PFSK-1 (cell line): Measurements from ENCODE around the gene RRP8.

ENCODE experiments used
- FOXP2 ChIP-seq: optimal IDR thresholded peaks from 2 replicates; pipeline ENCODE3; 2011; ENCODE audit warnings: borderline replicate concordance, control low read depth, inconsistent platforms; ENCODE audit not compliant: insufficient read depth; ENCODE audit errors: extremely low read length, extremely low read depth
- POLR2AphosphoS5 ChIP-seq: IDR thresholded peaks from 2 replicates; pipeline ENCODE4 v1.6.1; 2012; ENCODE audit warnings: low read depth, mild to moderate bottlenecking, control low read depth, low read length, moderate library complexity
- SIN3A ChIP-seq: IDR thresholded peaks from 2 replicates; pipeline ENCODE4 v1.6.1; 2012; ENCODE audit warnings: mild to moderate bottlenecking, low read length, moderate library complexity, borderline replicate concordance; ENCODE audit not compliant: insufficient read depth
- TAF1 ChIP-seq: IDR thresholded peaks from 2 replicates; pipeline ENCODE4 v1.6.1; 2012; ENCODE audit warnings: low read length, control low read depth, borderline replicate concordance; ENCODE audit not compliant: insufficient read depth
- TF ChIP-seq, protein P1 (sequence below), 2 experiments: IDR thresholded peaks; 2 replicates each; pipeline versions ENCODE4 v1.6.1 to v1.8.0; 2011 to 2012; ENCODE audit warnings: low read depth in 2 of 2, low read length in 2 of 2, control low read depth in 1 of 2, inconsistent platforms in 1 of 2, mild to moderate bottlenecking in 1 of 2, moderate library complexity in 1 of 2; ENCODE audit not compliant: insufficient read depth in 1 of 2

Gene RRP8

DNA sequence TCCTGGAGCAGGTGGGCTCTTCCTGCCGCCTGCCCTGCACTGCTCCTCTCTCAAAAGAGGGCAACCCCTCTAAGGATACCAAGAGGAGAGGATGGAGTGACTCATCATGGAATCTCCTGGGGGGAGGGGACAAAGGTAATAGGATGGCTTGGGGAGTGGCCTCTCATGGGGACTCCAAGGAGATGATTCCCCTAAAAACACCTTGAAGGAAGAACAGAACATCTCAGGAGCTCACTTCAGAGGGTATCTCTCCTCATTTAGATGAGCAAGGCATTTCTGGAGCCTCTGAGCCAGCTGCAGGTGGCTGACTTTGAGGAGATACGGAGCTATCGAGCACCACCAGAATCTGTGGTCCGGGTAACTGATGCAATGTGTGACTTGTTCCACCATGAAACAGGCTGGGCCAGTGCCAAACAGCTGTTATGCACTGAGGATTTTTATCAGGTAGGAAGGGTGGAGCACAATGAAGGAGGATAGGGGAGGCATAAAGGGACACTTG lies 40.2 kb downstream of the RRP8 start:
- TF ChIP-seq, protein P1, sequence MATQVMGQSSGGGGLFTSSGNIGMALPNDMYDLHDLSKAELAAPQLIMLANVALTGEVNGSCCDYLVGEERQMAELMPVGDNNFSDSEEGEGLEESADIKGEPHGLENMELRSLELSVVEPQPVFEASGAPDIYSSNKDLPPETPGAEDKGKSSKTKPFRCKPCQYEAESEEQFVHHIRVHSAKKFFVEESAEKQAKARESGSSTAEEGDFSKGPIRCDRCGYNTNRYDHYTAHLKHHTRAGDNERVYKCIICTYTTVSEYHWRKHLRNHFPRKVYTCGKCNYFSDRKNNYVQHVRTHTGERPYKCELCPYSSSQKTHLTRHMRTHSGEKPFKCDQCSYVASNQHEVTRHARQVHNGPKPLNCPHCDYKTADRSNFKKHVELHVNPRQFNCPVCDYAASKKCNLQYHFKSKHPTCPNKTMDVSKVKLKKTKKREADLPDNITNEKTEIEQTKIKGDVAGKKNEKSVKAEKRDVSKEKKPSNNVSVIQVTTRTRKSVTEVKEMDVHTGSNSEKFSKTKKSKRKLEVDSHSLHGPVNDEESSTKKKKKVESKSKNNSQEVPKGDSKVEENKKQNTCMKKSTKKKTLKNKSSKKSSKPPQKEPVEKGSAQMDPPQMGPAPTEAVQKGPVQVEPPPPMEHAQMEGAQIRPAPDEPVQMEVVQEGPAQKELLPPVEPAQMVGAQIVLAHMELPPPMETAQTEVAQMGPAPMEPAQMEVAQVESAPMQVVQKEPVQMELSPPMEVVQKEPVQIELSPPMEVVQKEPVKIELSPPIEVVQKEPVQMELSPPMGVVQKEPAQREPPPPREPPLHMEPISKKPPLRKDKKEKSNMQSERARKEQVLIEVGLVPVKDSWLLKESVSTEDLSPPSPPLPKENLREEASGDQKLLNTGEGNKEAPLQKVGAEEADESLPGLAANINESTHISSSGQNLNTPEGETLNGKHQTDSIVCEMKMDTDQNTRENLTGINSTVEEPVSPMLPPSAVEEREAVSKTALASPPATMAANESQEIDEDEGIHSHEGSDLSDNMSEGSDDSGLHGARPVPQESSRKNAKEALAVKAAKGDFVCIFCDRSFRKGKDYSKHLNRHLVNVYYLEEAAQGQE (IDR thresholded peaks at IDR 0.05; ENCODE audit: insufficient read depth in 1 of 2, low read depth in 2 of 2, low read length in 2 of 2): no peak
- no peak for TF ChIP-seq POLR2AphosphoS5

DNA sequence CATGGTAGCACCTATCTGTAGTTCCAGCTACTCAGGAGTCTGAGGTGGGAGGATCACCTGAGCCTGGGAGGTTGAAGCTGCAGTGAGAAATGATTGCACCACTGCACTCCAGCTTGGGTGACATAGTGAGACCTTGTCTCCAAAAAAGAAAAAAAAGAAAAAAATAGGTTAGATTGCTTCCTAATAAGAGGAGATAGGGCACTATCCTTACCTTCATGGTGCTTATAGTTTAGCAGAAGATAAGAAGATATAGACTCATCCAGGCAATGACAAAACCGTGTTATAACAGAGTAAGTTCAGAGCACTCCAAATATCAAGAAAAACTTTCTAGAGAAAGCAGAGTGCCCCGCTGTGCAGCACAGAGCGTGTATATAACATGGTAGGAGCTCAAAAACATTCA lies 42.1 kb downstream of the RRP8 start:
- TF ChIP-seq FOXP2: no peak
- TF ChIP-seq, protein P1 (IDR thresholded peaks at IDR 0.05; ENCODE audit: insufficient read depth in 1 of 2, low read depth in 2 of 2, low read length in 2 of 2): no peak

DNA sequence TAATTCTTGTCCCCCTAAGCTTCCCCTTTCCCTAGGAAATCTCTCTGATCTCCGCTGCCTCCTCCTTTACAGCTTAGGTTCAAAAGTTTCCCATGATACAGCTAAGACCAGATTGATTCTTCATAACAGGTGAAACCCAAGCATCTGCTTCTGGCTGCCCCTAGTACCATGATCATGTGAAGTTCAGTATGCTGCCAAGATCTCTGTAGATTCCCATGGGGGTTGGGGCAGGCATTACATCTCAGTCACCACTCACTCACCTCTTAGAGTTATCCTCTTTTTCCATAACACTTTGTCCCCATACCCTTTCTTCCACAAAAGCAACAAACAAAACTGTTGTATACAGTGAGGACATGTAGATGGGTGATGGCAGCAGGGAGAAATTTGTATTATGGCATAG lies 44.0 kb downstream of the RRP8 start:
- TF ChIP-seq FOXP2: no peak
- no peak for TF ChIP-seq TAF1
- TF ChIP-seq POLR2AphosphoS5: no peak
- no peak for TF ChIP-seq SIN3A
- TF ChIP-seq, protein P1 (IDR thresholded peaks at IDR 0.05; ENCODE audit: insufficient read depth in 1 of 2, low read depth in 2 of 2, low read length in 2 of 2): no peak

DNA sequence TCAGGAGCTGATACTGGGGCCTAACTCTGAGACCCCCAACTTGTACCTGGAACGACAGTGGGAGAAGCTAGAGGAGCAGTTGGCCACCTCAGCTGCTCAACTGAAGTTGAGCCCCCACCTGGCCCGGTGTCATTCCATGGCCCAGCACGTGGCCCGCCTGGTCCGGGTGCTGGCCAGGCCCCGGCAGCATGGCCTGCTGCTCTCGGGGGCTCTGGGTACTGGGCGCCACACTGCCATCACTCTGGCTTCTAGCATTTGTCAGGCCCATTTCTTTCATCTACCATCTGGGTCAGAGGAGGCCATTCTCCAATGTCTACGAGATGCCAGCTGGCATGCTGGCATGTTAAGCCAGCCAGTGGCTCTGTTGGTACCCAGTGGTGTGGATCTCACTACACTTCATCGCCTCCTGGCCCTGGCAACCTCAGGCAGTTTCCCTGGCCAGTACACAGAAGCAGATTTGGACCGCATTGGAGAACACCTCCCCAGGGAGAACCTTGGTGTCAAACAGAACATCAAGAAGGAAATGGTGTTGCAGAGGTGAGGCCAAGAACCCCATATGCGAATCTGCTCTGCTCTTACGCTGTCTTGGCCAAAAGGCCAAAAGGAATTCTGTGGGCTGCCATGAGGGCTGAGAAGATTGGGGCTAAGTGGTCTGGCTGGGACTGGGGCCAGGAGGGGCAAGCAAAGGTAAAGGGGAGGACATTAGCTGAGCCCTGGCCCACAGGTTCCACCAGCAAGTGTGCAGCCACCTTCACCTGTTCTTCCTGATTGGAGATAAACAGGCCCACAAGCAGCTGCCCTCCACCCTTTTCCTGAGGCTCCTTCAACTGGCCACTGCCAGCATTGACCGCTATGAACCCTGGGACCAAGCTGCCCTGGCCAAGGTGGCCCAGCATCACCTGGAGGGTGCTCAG lies 45.4 kb downstream of the RRP8 start:
- TF ChIP-seq, protein P1 (IDR thresholded peaks at IDR 0.05; ENCODE audit: insufficient read depth in 1 of 2, low read depth in 2 of 2, low read length in 2 of 2): no peak
- TF ChIP-seq TAF1: no peak
- TF ChIP-seq POLR2AphosphoS5: no peak

DNA sequence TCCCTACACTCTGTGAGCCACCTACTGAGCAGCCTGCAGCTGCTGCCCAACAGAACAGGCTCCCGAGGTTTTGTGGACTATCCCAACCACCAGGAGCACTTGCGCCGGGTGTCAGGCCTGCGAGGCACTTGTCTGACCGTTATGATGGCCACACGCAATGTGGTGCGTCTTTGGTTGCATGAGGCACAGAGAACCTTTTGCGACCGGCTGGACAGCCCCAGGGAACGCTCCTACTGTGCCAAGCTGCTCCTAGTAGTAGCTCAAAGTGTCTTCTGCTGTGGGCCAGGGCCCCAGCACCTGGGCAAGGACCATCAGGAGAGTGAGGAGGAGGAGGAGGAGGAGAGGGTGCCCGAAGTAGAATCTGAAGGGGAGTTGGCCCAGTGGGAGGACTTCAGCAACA lies 46.4 kb downstream of the RRP8 start:
- no peak for TF ChIP-seq POLR2AphosphoS5
